Jurkat, Clone E6-1 (cell line): ENCODE results near the gene PPP1R13B.
"Not testable (repeated sequence)": the region's sequence is repeated elsewhere in the genome, so short reads cannot be mapped to it uniquely, and the experiment has no call there.

Experiments used
- DNase-seq: peaks from one replicate; pipeline ENCODE4 v3.0.0-alpha.2; 2011; ENCODE audit warnings: low read depth, low spot score
- H3K4me3 ChIP-seq: 2 replicates; pipeline ENCODE4 v1.5.1; 2011; ENCODE audit warnings: mild to moderate bottlenecking, low read length, control low read depth, moderate library complexity

The PPP1R13B gene

GRCh38 chr14:103846097-103846496, 1.3 kb downstream of the PPP1R13B start:
- no peak overlapping the region; the same call in 1 of the 2 replicates for H3K4me3 ChIP-seq
- no peak for DNase-seq

DNA sequence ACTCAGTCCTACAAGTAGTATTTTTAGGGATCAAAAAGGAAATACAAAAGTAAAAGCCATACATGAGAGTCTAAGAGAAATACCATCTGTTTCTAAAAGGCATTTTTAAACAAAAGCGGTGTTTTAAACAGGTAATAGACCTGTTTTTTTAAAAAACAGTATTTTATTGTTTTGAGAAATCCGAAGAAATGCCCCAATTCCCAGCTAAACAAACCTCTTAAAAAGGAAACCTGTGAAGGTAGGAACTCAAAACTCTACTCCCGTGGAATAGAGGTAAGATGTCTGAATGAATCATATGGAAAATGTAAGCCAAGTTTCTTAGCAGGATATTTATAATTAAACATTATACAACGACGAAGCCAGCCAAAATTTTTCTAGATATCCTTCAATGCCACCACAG, 2.0 kb downstream of the PPP1R13B start:
- no peak overlapping the region for H3K4me3 ChIP-seq
- no peak for DNase-seq

DNA sequence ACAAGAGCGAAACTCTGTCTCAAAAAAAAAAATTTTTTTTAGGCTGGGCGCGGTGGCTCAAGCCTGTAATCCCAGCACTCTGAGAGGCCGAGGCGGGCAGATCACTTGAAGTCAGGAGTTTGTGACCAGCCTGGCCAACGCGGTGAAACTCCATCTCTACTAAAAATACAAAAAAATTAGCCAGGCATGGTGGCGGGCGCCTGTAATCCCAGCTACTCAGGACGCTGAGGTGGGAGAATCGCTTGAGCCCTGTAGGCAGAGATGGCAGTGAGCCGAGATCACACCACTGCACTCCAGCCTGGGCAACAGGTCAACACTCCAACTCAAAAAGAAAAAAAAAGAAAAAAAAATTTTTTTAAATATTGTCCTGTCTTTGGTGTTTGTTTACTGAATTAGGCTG, 6.1 kb downstream of the PPP1R13B start:
- not testable (repeated sequence) for DNase-seq, H3K4me3 ChIP-seq

GRCh38 chr14:103840014-103840413, 7.4 kb downstream of the PPP1R13B start:
- no peak overlapping the region for H3K4me3 ChIP-seq
- DNase-seq: no peak

- no peak overlapping the region for H3K4me3 ChIP-seq
- no peak for DNase-seq
Measured at GRCh38 chr14:103839579-103839978, 7.8 kb downstream of the PPP1R13B start.

DNA sequence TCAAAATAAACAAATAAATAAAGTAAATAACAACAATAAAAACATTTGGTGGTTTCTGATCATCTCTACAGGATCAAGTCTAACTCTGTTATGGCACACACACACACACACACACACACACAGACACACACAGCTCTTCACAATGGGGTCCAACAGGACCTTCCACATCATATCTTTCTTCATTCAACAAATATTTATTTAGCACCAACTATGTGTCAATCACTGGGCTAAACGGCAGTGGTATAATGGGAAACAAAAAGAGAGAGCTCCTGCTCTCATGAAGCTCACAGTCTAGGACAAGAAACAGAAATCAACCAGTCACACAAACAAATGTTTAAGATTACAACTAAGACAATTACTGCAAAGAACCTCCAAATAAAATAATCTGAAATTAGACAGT, 9.3 kb downstream of the PPP1R13B start:
- H3K4me3 ChIP-seq: no peak overlapping the region
- no peak for DNase-seq

DNA sequence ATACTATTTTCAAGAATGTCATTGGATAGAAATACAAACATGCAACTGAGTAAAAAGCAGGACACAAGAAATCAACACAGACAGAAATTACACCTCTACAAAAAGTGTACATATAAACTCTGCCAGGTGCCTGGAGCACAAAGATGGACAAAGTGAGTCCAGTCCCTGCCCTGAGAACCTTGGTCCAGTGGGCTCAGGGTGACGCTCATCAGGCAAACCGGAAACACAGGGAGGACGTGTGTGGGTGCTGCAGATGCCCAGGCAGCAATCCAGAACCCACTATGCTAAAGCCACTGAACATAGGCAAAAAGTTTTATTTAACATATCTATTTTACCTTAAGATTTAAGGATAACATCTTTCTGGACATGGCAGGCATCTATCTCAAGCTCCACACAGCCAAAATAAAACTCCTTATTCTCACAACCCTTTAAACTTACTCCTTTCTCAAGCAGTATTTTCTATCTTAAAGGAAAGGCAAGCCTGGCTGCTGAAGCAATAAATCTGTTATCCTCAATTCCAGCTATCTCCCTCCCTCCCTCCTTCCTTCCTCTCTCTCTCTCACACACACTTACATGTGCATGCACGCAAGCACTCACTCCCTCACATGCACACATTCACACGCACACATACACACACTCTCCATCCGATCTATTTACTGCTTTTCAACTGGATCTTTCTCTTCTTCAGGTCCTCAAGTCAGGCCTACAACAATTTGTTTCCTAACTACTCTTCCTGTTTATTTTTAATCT, 10.2 kb downstream of the PPP1R13B start:
- no peak for DNase-seq
- no peak overlapping the region for H3K4me3 ChIP-seq

GRCh38 chr14:103834956-103835355, 12.4 kb downstream of the PPP1R13B start:
- DNase-seq: no peak
- no peak overlapping the region for H3K4me3 ChIP-seq

DNA sequence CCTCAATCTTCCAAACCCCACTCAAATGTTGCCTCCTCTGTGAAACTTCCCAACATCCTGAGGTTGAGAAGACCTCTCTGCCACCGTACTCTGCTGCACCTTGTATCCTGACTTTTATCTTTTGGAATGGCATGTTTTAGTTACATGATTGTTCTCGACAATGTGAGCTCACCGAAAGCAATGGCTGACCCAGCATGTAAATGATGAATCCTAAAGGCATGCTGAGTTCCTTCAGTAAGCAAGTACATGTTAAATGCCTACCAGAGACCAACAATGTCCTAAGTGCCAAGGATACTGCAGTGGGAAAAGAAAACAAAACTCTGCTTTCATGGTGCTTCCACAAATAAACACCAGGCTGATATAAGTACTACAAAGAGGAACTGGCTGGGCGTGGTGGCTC, 13.7 kb downstream of the PPP1R13B start:
- no peak overlapping the region for H3K4me3 ChIP-seq
- no peak for DNase-seq

- no peak for DNase-seq
- no peak overlapping the region for H3K4me3 ChIP-seq
Measured at GRCh38 chr14:103832046-103832445, 15.3 kb downstream of the PPP1R13B start.

- no peak for DNase-seq
- no peak overlapping the region for H3K4me3 ChIP-seq
Measured at GRCh38 chr14:103830511-103831270, 16.7 kb downstream of the PPP1R13B start.

- no peak for DNase-seq
- no peak overlapping the region for H3K4me3 ChIP-seq
Measured at GRCh38 chr14:103828315-103828967, 18.9 kb downstream of the PPP1R13B start.

GRCh38 chr14:103825101-103825500, 22.3 kb downstream of the PPP1R13B start:
- no peak for DNase-seq
- no peak overlapping the region for H3K4me3 ChIP-seq

- no peak for DNase-seq
- H3K4me3 ChIP-seq: no peak overlapping the region
Measured at GRCh38 chr14:103820908-103821307, 26.5 kb downstream of the PPP1R13B start.

GRCh38 chr14:103820382-103820781, 27.0 kb downstream of the PPP1R13B start:
- DNase-seq: no peak
- no peak overlapping the region for H3K4me3 ChIP-seq

- no peak overlapping the region for H3K4me3 ChIP-seq
- peak; percentile 3 for DNase-seq
Measured at GRCh38 chr14:103819503-103820307, 27.7 kb downstream of the PPP1R13B start.

DNA sequence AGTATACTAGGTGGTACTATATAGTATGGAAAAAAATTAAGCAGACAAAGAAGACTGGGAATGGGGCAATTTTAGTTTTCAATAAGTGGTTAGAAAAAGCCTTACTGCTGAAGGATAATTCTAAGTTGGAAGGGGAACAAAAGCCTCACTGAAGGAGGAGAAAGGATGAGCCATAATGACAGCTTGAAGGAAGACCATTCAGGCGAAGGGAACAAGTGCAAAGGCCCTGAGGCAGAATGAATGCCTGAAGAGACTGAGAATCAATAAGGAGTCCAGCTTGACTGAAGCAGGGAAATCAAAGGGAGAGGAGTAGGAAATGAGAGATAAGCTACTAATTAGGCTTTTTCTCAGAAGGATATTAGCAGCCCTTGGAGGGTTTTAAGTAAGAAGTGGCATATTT, 28.5 kb downstream of the PPP1R13B start:
- DNase-seq: no peak

GRCh38 chr14:103818422-103818821, 29.0 kb downstream of the PPP1R13B start:
- H3K4me3 ChIP-seq: no peak overlapping the region
- DNase-seq: no peak

More for the DNA sequence above, 28.5 kb downstream of the PPP1R13B start:
- no peak overlapping the region for H3K4me3 ChIP-seq

DNA sequence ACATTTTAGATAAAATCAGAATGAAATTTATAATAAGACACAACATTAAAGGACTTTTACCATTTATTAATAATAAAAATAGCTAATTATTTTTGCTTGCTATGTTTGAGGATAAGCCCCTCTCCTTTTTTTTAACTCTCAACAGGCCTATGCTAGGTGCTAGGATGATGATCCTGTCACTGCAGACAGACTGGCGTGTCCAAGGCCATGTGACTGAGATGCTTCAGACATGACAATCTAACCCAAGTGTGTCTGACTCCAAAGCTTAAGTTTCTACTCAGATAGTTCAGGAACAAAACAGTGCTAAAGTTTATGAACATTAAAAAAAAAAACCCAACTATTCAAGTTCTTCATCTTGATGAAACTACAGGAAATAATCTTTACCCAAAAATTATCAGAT, 29.8 kb downstream of the PPP1R13B start:
- DNase-seq: no peak
- no peak overlapping the region for H3K4me3 ChIP-seq
